ENCODE data around the gene VPS51.

VPS51 gene

GRCh38 chr11:65063532-65063931 lies 32.5 kb upstream of the VPS51 start:
- TF ChIP-seq CTCF (IDR thresholded peaks at IDR 0.05; ENCODE audit: low read depth, low read length, missing control alignments), result no peak
- H3K4me3 ChIP-seq (ENCODE audit: low read depth, low read length), result no peak overlapping the region
- DNase-seq (ENCODE audit: low read depth), result no peak

- DNase-seq (ENCODE audit: low read depth), result no peak
- no peak overlapping the region for H3K4me3 ChIP-seq (ENCODE audit: low read depth, low read length)
- TF ChIP-seq CTCF (IDR thresholded peaks at IDR 0.05; ENCODE audit: low read depth, low read length, missing control alignments), result no peak
Measured at GRCh38 chr11:65064847-65065240, 31.2 kb upstream of the VPS51 start.

GRCh38 chr11:65065851-65066250 lies 30.2 kb upstream of the VPS51 start:
- TF ChIP-seq CTCF (IDR thresholded peaks at IDR 0.05; ENCODE audit: low read depth, low read length, missing control alignments), result no peak
- DNase-seq (ENCODE audit: low read depth), result no peak
- H3K4me3 ChIP-seq (ENCODE audit: low read depth, low read length), result no peak overlapping the region

GRCh38 chr11:65066315-65066714 lies 29.7 kb upstream of the VPS51 start:
- TF ChIP-seq CTCF (IDR thresholded peaks at IDR 0.05; ENCODE audit: low read depth, low read length, missing control alignments), result no peak

GRCh38 chr11:65066805-65067291 lies 29.2 kb upstream of the VPS51 start:
- no peak overlapping the region for H3K4me3 ChIP-seq (ENCODE audit: low read depth, low read length)
- no peak for TF ChIP-seq CTCF (IDR thresholded peaks at IDR 0.05; ENCODE audit: low read depth, low read length, missing control alignments)
- DNase-seq (ENCODE audit: low read depth), result no peak

More at GRCh38 chr11:65066315-65066714, 29.7 kb upstream of the VPS51 start:
- DNase-seq (ENCODE audit: low read depth), result no peak
- H3K4me3 ChIP-seq (ENCODE audit: low read depth, low read length), result no peak overlapping the region

GRCh38 chr11:65067446-65067845 lies 28.6 kb upstream of the VPS51 start:
- DNase-seq (ENCODE audit: low read depth), result no peak
- no peak for TF ChIP-seq CTCF (IDR thresholded peaks at IDR 0.05; ENCODE audit: low read depth, low read length, missing control alignments)
- no peak overlapping the region for H3K4me3 ChIP-seq (ENCODE audit: low read depth, low read length)

GRCh38 chr11:65069217-65069616 lies 26.8 kb upstream of the VPS51 start:
- no peak for TF ChIP-seq CTCF (IDR thresholded peaks at IDR 0.05; ENCODE audit: low read depth, low read length, missing control alignments)
- no peak for DNase-seq (ENCODE audit: low read depth)
- H3K4me3 ChIP-seq (ENCODE audit: low read depth, low read length), result no peak overlapping the region
